Stimulated activated CD4-positive, alpha-beta T cell treated with anti-CD3 and anti-CD28 coated beads, TNF-alpha, amount 100 ng/mL, for 4 hours (primary cell): ENCODE data around the gene BCL10.
A peak's percentile ranks its signal among the peaks of the same experiment; 100 is the strongest.
"Not testable (repeated sequence)": the region's sequence is repeated elsewhere in the genome, so short reads cannot be mapped to it uniquely, and the experiment has no call there.

Experiments used
- DNase-seq, 3 experiments: peaks; one replicate each; pipeline ENCODE4 v3.0.0-alpha.2; 2020; ENCODE audit warnings: low read depth in 3 of 3

Gene BCL10

GRCh38 chr1:85267313-85267712 lies 9.1 kb downstream of the BCL10 start:
- DNase-seq, result no peak

GRCh38 chr1:85264150-85264549 lies 12.3 kb downstream of the BCL10 start:
- no peak for DNase-seq

- no peak for DNase-seq
These were observed 13.4 kb downstream of the BCL10 start for GRCh38 chr1:85262985-85263384.

- no peak for DNase-seq
These were observed 16.5 kb downstream of the BCL10 start for GRCh38 chr1:85259912-85260274.

GRCh38 chr1:85259118-85259911 lies 17.1 kb downstream of the BCL10 start, which contains the start of gene C1orf52:
TSS of gene C1orf52 (minus strand) at chr1:85259662. CDS start at chr1:85259633, 29 bp downstream.
- DNase-seq, result peak; percentile 94 to 98 (median 96)

- DNase-seq, result no peak
These were observed 17.8 kb downstream of the BCL10 start for GRCh38 chr1:85258536-85259117.

- not testable (repeated sequence) for DNase-seq
These were observed 27.4 kb downstream of the BCL10 start for GRCh38 chr1:85249042-85249441.

- DNase-seq, result no peak
These were observed 30.5 kb downstream of the BCL10 start for GRCh38 chr1:85245891-85246290.

GRCh38 chr1:85245456-85245855 lies 31.0 kb downstream of the BCL10 start:
- no peak for DNase-seq

GRCh38 chr1:85244271-85245061 lies 32.0 kb downstream of the BCL10 start:
- DNase-seq, result no peak

GRCh38 chr1:85243372-85243771 lies 33.1 kb downstream of the BCL10 start:
- DNase-seq, result no peak

GRCh38 chr1:85240643-85241042 lies 35.8 kb downstream of the BCL10 start:
- DNase-seq, result no peak

GRCh38 chr1:85240174-85240601 lies 36.2 kb downstream of the BCL10 start:
- no peak for DNase-seq

- DNase-seq, result no peak
These were observed 38.8 kb downstream of the BCL10 start for GRCh38 chr1:85237613-85238012.

- no peak for DNase-seq
These were observed 46.0 kb downstream of the BCL10 start for GRCh38 chr1:85230305-85230977.

- DNase-seq, result no peak
These were observed 46.8 kb downstream of the BCL10 start for GRCh38 chr1:85229574-85230097.

- DNase-seq, result no peak
These were observed 47.5 kb downstream of the BCL10 start for GRCh38 chr1:85228972-85229371.

- no peak for DNase-seq
These were observed 50.6 kb downstream of the BCL10 start for GRCh38 chr1:85225624-85226380.

- DNase-seq, result no peak
These were observed 51.5 kb downstream of the BCL10 start for GRCh38 chr1:85224734-85225623.

- DNase-seq, result no peak
These were observed 52.1 kb downstream of the BCL10 start for GRCh38 chr1:85224295-85224694.
